H9 (cell line): Measurements from ENCODE around the gene NDUFC2. TPM values are rescaled to one million over a fixed set of nuclear protein-coding genes. Genes with fewer than 3 reads are reported as not detected.
A peak's percentile ranks its signal among the peaks of the same experiment; 100 is the strongest.

Source experiments
- DNase-seq: peaks from one replicate; pipeline ENCODE4 v3.0.0-alpha.2; 2017
- H2AFZ ChIP-seq: one replicate; pipeline ENCODE4 v1.6.1; 2013; ENCODE audit warnings: mild to moderate bottlenecking, low read length, control low read depth, moderate library complexity
- H2AK5ac ChIP-seq: 2 replicates; pipeline ENCODE4 v1.6.1; 2013; ENCODE audit warnings: low read length, control low read depth, mixed read lengths; ENCODE audit not compliant: insufficient read length
- H2BK120ac ChIP-seq: one replicate; pipeline ENCODE4 v1.6.1; 2013; ENCODE audit warnings: low read depth, mild to moderate bottlenecking, low read length, control low read depth, inconsistent platforms; ENCODE audit not compliant: poor library complexity, severe bottlenecking
- H2BK12ac ChIP-seq: 2 replicates; pipeline ENCODE4 v1.6.1; 2013; ENCODE audit warnings: low read length, control low read depth, mixed read lengths, low read depth; ENCODE audit not compliant: insufficient read length
- H2BK15ac ChIP-seq: 2 replicates; pipeline ENCODE4 v1.6.1; 2013; ENCODE audit warnings: low read depth, low read length, control low read depth
- H2BK20ac ChIP-seq: one replicate; pipeline ENCODE4 v1.6.1; 2013; ENCODE audit warnings: low read depth, mild to moderate bottlenecking, low read length, control low read depth, inconsistent platforms; ENCODE audit not compliant: poor library complexity, severe bottlenecking
- H2BK5ac ChIP-seq: 2 replicates; pipeline ENCODE4 v1.6.1; 2013; ENCODE audit warnings: low read length, control low read depth, mixed read lengths; ENCODE audit not compliant: insufficient read length
- H3K14ac ChIP-seq: 2 replicates; pipeline ENCODE4 v1.6.1; 2013; ENCODE audit warnings: low read length, control low read depth; ENCODE audit not compliant: insufficient read depth
- H3K18ac ChIP-seq: 2 replicates; pipeline ENCODE4 v1.6.1; 2013; ENCODE audit warnings: low read depth, mild to moderate bottlenecking, mixed read lengths, low read length, control low read depth; ENCODE audit not compliant: insufficient read length
- H3K23ac ChIP-seq: 2 replicates; pipeline ENCODE4 v1.6.1; 2013; ENCODE audit warnings: low read length, control low read depth, mixed read lengths, low read depth; ENCODE audit not compliant: insufficient read length
- H3K23me2 ChIP-seq: 2 replicates; pipeline ENCODE4 v1.6.1; 2013; ENCODE audit warnings: low read depth, mild to moderate bottlenecking, mixed read lengths, low read length, control low read depth; ENCODE audit not compliant: insufficient read length, poor library complexity, severe bottlenecking
- H3K27ac ChIP-seq: 2 replicates; pipeline ENCODE4 v1.5.1; 2013; ENCODE audit warnings: low read length, control low read depth, mixed read lengths, low read depth; ENCODE audit not compliant: insufficient read length
- H3K27me3 ChIP-seq: 2 replicates; pipeline ENCODE4 v1.6.1; 2013; ENCODE audit warnings: low read length, control low read depth, inconsistent platforms; ENCODE audit not compliant: insufficient read depth
- H3K4ac ChIP-seq: 2 replicates; pipeline ENCODE4 v1.6.1; 2013; ENCODE audit warnings: low read depth, mild to moderate bottlenecking, control low read depth, inconsistent platforms, low read length, moderate library complexity
- H3K4me1 ChIP-seq: 2 replicates; pipeline ENCODE4 v1.6.1; 2013; ENCODE audit warnings: low read length, control low read depth, inconsistent platforms; ENCODE audit not compliant: insufficient read depth
- H3K4me2 ChIP-seq: 2 replicates; pipeline ENCODE4 v1.6.1; 2013; ENCODE audit warnings: low read length, control low read depth, mixed read lengths; ENCODE audit not compliant: insufficient read length, insufficient read depth
- H3K56ac ChIP-seq: 2 replicates; pipeline ENCODE4 v1.6.1; 2013; ENCODE audit warnings: low read depth, mild to moderate bottlenecking, mixed read lengths, low read length, control low read depth; ENCODE audit not compliant: insufficient read length
- H3K79me1 ChIP-seq: 2 replicates; pipeline ENCODE4 v1.6.1; 2013; ENCODE audit warnings: low read depth, mild to moderate bottlenecking, moderate library complexity, low read length, control low read depth, inconsistent platforms; ENCODE audit not compliant: insufficient read depth, poor library complexity, severe bottlenecking
- H3K79me2 ChIP-seq: 2 replicates; pipeline ENCODE4 v1.6.1; 2013; ENCODE audit warnings: low read length, control low read depth, inconsistent platforms; ENCODE audit not compliant: insufficient read depth
- H3K9ac ChIP-seq: 2 replicates; pipeline ENCODE4 v1.6.1; 2013; ENCODE audit warnings: low read length, control low read depth, mixed read lengths; ENCODE audit not compliant: insufficient read length; ENCODE audit errors: extremely low read depth
- H3K9me3 ChIP-seq: one replicate; pipeline ENCODE4 v1.6.1; 2013; ENCODE audit warnings: low read depth, low read length, inconsistent platforms; ENCODE audit not compliant: control insufficient read depth
- H3T11ph ChIP-seq: one replicate; pipeline ENCODE4 v1.6.1; 2013; ENCODE audit warnings: mild to moderate bottlenecking, low read length, control low read depth, inconsistent platforms
- H4K20me1 ChIP-seq: one replicate; pipeline ENCODE4 v1.6.1; 2013; ENCODE audit not compliant: control insufficient read depth, insufficient read length, insufficient read depth
- H4K5ac ChIP-seq: 2 replicates; pipeline ENCODE4 v1.6.1; 2013; ENCODE audit warnings: low read depth, mild to moderate bottlenecking, mixed read lengths, low read length, control low read depth; ENCODE audit not compliant: insufficient read length
- H4K8ac ChIP-seq: replicated peaks from 2 replicates; pipeline ENCODE4 v1.6.1; 2013; ENCODE audit warnings: low read length, control low read depth, mixed read lengths, low read depth; ENCODE audit not compliant: insufficient read length
- H4K91ac ChIP-seq: 2 replicates; pipeline ENCODE4 v1.6.1; 2013; ENCODE audit warnings: low read depth, mild to moderate bottlenecking, moderate library complexity, mixed read lengths, low read length, control low read depth; ENCODE audit not compliant: insufficient read length
- H3K27ac Mint-ChIP-seq, 3 experiments: 2 replicates in 2 of 3; 3 replicates in 1 of 3; pipeline ENCODE4 v1.8.0; 2020 to 2021; ENCODE audit warnings: mixed read lengths in 3 of 3, mild to moderate bottlenecking in 1 of 3, moderate library complexity in 1 of 3
- H3K27me3 Mint-ChIP-seq: 2 replicates; pipeline ENCODE4 v1.8.0; 2021; ENCODE audit warnings: low read depth, mild to moderate bottlenecking, moderate library complexity, mixed read lengths
- H3K36me3 Mint-ChIP-seq, 3 experiments: 2 replicates in 2 of 3; 3 replicates in 1 of 3; pipeline ENCODE4 v1.8.0; 2020 to 2021; ENCODE audit warnings: low read depth in 3 of 3, mixed read lengths in 3 of 3; ENCODE audit not compliant: insufficient read depth in 1 of 3
- H3K4me1 Mint-ChIP-seq, 2 experiments: 2 replicates each; pipeline ENCODE4 v1.8.0; 2020; ENCODE audit warnings: mixed read lengths in 2 of 2
- H3K4me3 Mint-ChIP-seq, 2 experiments: 2 replicates in 1 of 2; 3 replicates in 1 of 2; pipeline ENCODE4 v1.8.0; 2020 to 2021; ENCODE audit warnings: mild to moderate bottlenecking in 2 of 2, mixed read lengths in 2 of 2, moderate library complexity in 1 of 2
- H3K9me3 Mint-ChIP-seq, 2 experiments: 2 replicates in 1 of 2; 3 replicates in 1 of 2; pipeline ENCODE4 v1.8.0; 2020; ENCODE audit warnings: mild to moderate bottlenecking in 2 of 2, mixed read lengths in 2 of 2, moderate library complexity in 1 of 2
- WGBS: extraction: QIAGEN DNeasy Blood & Tissue Kit; methylation state at CpG from one replicate; pipeline ENCODE4 v1.1.7; 2013; ENCODE audit warnings: missing lambda C conversion rate, low lambda C conversion rate, mixed read lengths; ENCODE audit not compliant: insufficient read length; ENCODE audit errors: extremely low coverage; 5-methylcytosine and 5-hydroxymethylcytosine counted together
- total RNA-seq: library from RNA; stranded (reverse); gene quantifications from 2 replicates; pipeline ENCODE4 v1.2.1, GENCODE V29; 2021
- TF ChIP-seq, protein P1 (sequence below): fragments of 200-600 bp; sonication (generic); conservative IDR thresholded peaks from 3 replicates; pipeline ENCODE4 v1.8.0; 2021; ENCODE audit warnings: antibody characterized with exemption, mild to moderate bottlenecking

Gene NDUFC2
- total RNA-seq, 1 experiment from 2014 or later, result 247 TPM

- Histone ChIP-seq H2BK15ac (no peak overlapping the region), H2BK120ac (no peak overlapping the region), H3K79me2 (no peaks in the 10 kb centered on the region), H3K4me1 (peaks cover 5% of the 10 kb centered on the region; the same call in 1 of the 2 replicates), H3T11ph (no peak overlapping the region), H3K9ac (no peak overlapping the region), H3K56ac (no peak overlapping the region), H4K8ac (no peak overlapping the region), H3K23ac (no peak overlapping the region), H3K23me2 (no peaks in the 10 kb centered on the region), H4K91ac (no peak overlapping the region), H3K14ac (peak overlapping the region; percentile 79; the same call in 1 of the 2 replicates), H3K4ac (no peak overlapping the region), H3K9me3 (no peaks in the 10 kb centered on the region), H3K4me2 (peak overlapping the region; percentile 24), H2BK5ac (no peak overlapping the region), H3K18ac (no peak overlapping the region), H4K20me1 (no peaks in the 10 kb centered on the region), H4K5ac (no peak overlapping the region), H2AFZ (peak overlapping the region; percentile 89), H3K27ac (no peak overlapping the region), H3K79me1 (no peaks in the 10 kb centered on the region), H2BK20ac (no peak overlapping the region), H2BK12ac (no peak overlapping the region), H2AK5ac (no peak overlapping the region), H3K27me3 (no peaks in the 10 kb centered on the region)
- Mint-ChIP-seq H3K27ac (no peak overlapping the region; a peak in 1 of 7 replicates), H3K9me3 (no peaks in the 10 kb centered on the region), H3K4me1 (peaks cover 22 to 28% of the 10 kb centered on the region in 2 experiments), H3K36me3 (no peaks in the 10 kb centered on the region; a peak in 2 of 7 replicates), H3K4me3 (peak overlapping the region; percentile 24 to 62; a peak in 3 of 5 replicates), H3K27me3 (peaks cover 7% of the 10 kb centered on the region)
- no CpG with 5 or more reads among the region's 6 CpGs for WGBS
- TF ChIP-seq, protein P1, sequence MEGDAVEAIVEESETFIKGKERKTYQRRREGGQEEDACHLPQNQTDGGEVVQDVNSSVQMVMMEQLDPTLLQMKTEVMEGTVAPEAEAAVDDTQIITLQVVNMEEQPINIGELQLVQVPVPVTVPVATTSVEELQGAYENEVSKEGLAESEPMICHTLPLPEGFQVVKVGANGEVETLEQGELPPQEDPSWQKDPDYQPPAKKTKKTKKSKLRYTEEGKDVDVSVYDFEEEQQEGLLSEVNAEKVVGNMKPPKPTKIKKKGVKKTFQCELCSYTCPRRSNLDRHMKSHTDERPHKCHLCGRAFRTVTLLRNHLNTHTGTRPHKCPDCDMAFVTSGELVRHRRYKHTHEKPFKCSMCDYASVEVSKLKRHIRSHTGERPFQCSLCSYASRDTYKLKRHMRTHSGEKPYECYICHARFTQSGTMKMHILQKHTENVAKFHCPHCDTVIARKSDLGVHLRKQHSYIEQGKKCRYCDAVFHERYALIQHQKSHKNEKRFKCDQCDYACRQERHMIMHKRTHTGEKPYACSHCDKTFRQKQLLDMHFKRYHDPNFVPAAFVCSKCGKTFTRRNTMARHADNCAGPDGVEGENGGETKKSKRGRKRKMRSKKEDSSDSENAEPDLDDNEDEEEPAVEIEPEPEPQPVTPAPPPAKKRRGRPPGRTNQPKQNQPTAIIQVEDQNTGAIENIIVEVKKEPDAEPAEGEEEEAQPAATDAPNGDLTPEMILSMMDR, result no peak
- no peak for DNase-seq
Observed at GRCh38 chr11:78046486-78046854, 33.2 kb downstream of the NDUFC2 start.
